GM19328 (cell line): ENCODE results near the gene PTGR3.

Source experiments
- ATAC-seq: cut with Tn5 transposase; IDR thresholded peaks from one replicate; pipeline ENCODE4 v1.9.1; 2021; ENCODE audit warnings: mild to moderate bottlenecking, moderate library complexity; ENCODE audit not compliant: unreplicated experiment

PTGR3 gene, protein sequence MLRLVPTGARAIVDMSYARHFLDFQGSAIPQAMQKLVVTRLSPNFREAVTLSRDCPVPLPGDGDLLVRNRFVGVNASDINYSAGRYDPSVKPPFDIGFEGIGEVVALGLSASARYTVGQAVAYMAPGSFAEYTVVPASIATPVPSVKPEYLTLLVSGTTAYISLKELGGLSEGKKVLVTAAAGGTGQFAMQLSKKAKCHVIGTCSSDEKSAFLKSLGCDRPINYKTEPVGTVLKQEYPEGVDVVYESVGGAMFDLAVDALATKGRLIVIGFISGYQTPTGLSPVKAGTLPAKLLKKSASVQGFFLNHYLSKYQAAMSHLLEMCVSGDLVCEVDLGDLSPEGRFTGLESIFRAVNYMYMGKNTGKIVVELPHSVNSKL

GRCh38 chr18:75209129-75209950, at the start of gene PTGR3:
Gene PTGR3, minus strand, starts transcription at chr18:75209139. Its CDS starts 81 bp downstream, at chr18:75209058.
- peak; percentile 37 for ATAC-seq

GRCh38 chr18:75257605-75258004, 48.7 kb upstream of the PTGR3 start:
- ATAC-seq = no peak

- ATAC-seq = no peak
Observed at GRCh38 chr18:75256376-75256775, 47.4 kb upstream of the PTGR3 start.

GRCh38 chr18:75255094-75255493, 46.2 kb upstream of the PTGR3 start:
- no peak for ATAC-seq

DNA sequence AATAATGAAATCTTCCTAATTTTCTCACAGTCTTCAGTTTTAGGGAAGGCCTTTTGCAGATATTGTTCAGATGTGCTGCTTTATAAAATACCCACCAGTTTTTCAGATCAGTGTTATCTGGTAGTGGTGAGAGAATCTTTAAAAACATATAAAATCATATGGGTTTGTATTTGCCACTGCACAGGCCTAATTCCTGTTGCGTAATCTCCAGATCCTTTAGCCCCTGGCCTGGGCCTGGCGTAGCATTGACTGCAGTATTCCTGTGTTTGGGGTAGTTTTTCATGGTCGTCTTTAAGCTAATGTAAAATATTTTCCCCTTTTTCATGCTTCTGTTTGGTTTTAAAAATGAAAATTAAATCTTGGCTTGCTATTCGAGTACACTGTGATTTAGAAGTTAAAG, 44.8 kb upstream of the PTGR3 start:
- no peak for ATAC-seq

DNA sequence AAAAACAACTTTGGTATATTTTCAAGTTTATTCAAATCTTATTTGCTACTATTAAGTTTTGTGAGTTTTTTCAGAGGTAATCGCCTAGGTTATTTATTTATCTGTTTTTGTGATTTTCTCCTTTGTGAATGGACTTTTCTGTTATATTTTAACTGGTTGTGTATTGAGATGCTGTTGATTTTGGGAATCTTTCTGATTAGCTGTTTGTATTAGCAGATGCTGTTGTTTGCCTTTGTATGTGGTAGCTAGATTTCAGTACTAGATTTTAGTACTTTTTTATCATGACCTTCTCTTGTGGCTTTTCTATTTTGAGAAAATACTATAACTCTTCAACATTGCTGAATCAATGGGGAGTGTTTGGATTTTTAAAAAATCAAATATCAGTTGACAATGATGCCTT, 44.1 kb upstream of the PTGR3 start:
- no peak for ATAC-seq

DNA sequence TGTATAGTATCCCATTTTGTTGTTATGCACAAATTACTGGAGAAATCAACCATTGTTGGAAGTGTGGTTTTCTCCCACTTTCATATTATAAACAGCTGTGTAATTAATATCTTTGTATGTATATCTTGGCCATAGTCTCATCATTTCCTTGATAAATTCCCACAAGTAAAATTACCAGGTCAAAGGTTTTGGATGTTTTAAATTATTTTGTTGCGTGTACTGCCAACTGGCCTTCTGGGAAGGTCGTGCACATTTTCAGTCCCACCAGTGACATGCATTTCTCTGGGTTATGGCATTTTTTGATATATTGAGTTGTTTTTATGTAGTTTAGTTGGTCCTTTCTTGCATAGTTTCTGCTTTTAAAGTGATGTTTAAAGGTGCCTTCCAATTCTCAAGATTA, 43.2 kb upstream of the PTGR3 start:
- ATAC-seq = no peak

GRCh38 chr18:75251466-75251865, 42.5 kb upstream of the PTGR3 start:
- ATAC-seq = no peak

DNA sequence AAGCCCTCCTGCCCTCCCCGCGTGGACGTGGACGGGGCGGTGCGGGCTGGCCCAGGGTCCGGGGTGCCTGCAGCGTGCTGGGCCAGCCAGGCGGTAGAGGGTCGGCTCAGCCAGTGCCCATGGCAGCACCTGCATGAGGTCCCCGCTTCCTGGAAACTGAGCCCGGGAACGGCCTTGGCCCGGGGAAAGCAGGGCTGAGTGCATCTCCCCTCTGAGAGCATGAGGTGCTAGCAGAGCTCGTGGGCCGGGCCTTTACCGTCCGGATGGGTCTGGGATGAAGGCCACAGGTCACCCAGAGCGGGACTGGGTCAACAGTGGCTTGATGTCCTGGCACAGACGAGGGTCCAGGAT, 41.5 kb upstream of the PTGR3 start:
- no peak for ATAC-seq

- no peak for ATAC-seq
Observed at GRCh38 chr18:75249672-75250470, 40.9 kb upstream of the PTGR3 start.

DNA sequence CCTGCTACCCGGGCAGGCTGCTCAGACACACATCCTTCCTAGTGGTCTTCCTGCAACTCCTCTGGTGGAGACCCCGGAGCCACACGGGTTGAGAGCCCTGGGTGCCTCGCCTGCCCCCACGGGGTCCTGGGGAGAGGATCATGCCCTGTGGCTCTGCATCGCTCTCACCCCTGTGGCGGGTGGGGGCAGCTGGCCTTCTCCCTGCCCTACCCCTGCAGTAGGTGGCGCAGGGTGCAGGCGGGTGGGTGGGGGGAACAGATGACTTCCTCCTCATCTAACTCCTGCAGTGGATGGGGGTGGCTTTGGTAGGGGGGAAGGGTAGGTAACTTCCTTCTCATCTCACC, 40.2 kb upstream of the PTGR3 start:
- ATAC-seq = no peak

DNA sequence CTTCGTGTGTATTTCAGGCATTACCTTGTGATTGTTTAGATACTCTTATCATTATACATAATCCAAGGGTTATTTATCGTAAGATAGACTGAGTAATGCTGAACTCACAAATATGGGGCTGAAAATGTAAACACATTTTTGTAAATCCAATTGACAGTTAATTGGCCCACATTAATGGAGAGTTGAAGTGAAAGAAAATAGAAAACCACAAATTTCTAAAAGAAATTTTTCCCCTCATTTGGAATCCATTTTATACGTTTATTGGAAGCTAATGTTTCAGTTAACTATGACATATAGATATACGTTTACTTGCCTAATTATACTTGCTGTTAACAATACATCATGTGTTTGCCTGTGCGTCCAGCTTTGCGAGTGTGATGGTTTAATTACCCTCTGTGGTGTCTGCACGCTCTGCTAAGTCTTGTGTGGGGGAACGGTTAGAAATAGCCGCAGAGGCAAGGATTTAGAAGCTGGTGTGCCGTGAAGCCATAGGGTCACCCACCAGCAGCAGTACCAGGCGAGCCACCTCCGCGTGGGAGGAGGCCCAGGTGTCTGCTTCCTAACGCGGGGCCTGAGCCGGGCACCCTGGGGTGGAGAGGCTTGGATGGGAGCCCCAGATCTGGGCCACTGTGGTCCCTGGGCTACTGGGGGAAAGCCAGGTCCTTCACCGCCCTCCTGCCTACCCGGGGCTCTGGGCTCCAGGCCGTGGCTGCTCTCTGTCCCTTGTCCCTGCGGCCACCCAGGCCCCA, 39.7 kb upstream of the PTGR3 start:
- no peak for ATAC-seq

- peak; percentile 39 for ATAC-seq
Observed at GRCh38 chr18:75247611-75248421, 38.9 kb upstream of the PTGR3 start.

GRCh38 chr18:75246721-75247610, 38.0 kb upstream of the PTGR3 start:
- ATAC-seq = no peak

DNA sequence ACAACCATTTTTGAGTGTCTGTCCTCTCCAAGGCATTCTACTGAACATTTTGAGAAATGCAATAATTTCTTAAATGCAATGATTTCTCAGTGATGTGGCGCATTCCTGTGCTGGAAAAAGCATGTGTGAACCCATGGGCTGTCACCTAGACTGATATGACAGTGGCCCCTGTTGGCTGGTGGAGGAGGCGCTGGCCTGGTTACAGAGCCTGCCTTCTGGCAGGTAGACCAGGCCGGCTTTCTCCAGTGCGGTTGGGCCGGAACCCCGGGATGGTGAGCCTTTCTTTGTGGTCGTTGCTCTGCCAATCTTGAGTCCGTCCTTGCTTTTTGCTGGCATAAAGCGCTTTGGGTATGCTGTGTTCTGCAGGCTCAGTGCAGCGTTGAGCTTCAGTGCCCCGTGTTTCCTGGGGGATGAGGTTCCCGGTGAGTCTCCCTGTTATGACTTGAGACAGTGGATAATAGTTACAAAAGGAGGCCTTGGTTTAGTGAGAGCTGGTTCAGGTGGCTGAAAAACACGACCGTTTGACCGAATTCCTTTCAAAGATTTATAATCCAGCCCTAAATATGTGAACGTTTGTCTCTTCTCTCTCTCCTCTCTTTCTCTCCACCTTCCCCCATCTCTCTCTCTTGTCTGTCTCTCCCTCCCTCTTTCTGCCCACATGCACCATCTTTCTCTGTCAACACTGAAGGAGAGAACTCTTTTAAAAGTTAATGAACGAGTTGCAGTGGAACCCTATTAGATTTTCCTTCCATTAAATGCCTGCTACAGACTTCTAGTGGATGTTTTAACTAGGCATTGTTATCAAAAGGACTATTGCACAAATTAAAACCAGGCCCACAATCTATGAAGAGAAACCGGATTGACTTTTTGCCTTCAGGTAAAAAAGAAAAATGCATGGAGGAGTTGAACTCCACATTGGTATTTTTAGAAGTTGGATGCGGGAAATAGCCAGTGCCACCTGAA, 35.7 kb upstream of the PTGR3 start:
- ATAC-seq = no peak

DNA sequence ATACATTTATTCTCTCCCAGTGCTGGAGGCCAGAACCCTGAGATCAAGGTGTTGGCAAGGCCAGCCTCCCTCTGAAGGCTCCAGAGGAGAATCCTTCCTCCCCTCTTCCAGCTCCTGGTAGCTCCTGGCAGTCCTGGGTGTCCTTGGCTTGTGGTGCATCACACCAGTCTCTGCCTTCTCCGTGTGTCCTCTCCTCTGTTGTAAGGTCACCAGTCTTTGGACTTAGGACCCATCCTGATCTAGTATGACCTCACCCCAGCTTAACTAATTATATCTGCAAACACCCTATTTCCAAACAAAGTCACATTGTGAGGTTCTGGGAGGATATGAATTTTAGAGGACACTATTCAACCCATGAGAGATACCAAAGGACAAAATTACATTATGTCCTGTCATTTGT, 32.8 kb upstream of the PTGR3 start:
- no peak for ATAC-seq

DNA sequence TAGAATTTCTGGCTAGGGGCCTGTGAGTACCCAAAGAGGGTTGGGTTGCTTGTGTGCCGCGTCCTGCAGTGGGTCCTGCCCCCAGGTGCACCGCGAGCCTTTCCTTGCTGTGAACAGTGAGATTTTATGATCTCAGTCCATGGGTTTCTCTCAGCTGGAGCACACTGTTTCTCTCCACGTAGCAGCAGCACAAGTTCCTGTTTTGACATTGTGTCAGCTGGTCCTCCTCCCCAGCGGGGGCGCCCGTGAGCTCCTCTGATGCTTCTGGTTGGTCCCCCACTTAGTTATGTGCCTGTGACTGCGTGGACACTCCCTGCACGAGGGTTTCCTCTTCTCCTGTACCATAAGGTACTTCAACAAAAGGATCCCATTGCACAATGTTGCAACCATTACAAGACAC, 31.5 kb upstream of the PTGR3 start:
- ATAC-seq = no peak

DNA sequence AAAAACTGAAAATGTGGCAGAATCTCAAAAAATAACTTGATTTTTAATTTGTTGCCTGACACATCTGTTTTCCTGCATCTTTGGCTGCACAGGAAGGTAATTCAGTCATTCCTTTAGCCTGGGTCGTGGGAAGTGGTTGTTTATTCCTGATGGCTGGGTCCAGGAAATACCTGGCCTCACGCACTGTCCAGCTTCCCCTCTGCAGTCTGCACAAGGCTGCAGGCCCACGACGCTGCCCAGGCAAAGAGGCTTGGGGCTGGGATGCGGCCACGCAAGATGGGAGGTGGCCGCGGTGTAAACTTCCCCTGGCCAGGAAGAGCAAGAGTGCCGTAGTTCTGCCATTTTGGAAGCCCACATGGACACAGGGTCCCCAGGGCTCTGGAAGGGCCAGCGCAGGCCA, 29.8 kb upstream of the PTGR3 start:
- ATAC-seq = no peak
